ENCODE data around the gene ORC3.

- TF ChIP-seq CTCF (IDR thresholded peaks at IDR 0.05) (no peak), POLR2A (IDR thresholded peaks at IDR 0.05) (no peak)
Observed at GRCh38 chr6:87692086-87692485, 102.2 kb downstream of the ORC3 start.

Data from body of pancreas (tissue), 4 donors.